Neural progenitor cell (in vitro differentiated cells): ENCODE data around the gene OLFML2A.

Source experiments
- CTCF ChIP-seq: fragments of 200-600 bp; sonication (generic); IDR thresholded peaks from 2 replicates; pipeline ENCODE4 v1.5.1; 2017; ENCODE audit warnings: antibody characterized with exemption, mild to moderate bottlenecking
- EZH2phosphoT487 ChIP-seq: fragments of 200-600 bp; sonication (generic); IDR thresholded peaks from 2 replicates; pipeline ENCODE4 v1.6.1; 2017; ENCODE audit warnings: antibody characterized with exemption

GRCh38 chr9:124863371-124863871, 86.5 kb downstream of the OLFML2A start:
- no peak for TF ChIP-seq CTCF
- TF ChIP-seq EZH2phosphoT487: no peak
